AG09319 (cell line): Measurements from ENCODE around the gene PCDHA9.
"Not testable (repeated sequence)": the region's sequence is repeated elsewhere in the genome, so short reads cannot be mapped to it uniquely, and the experiment has no call there.

Experiments used
- DNase-seq: peaks from one replicate; pipeline ENCODE4 v3.0.0-alpha.2; 2010; ENCODE audit warnings: low read depth; ENCODE audit errors: extremely low read depth
- CTCF ChIP-seq: IDR thresholded peaks from 2 replicates; pipeline ENCODE4 v1.5.1; 2011; ENCODE audit warnings: low read depth, mild to moderate bottlenecking, inconsistent platforms, low read length, moderate library complexity

Gene PCDHA9

GRCh38 chr5:140870221-140871201 lies 22.3 kb downstream of the PCDHA9 start:
- no peak for TF ChIP-seq CTCF
- DNase-seq = no peak

GRCh38 chr5:140875085-140876065 lies 27.2 kb downstream of the PCDHA9 start, which contains the start of gene PCDHA12:
Gene PCDHA12, plus strand, starts transcription at chr5:140875308. Its CDS starts 165 bp downstream, at chr5:140875473.
- no peak for TF ChIP-seq CTCF
- DNase-seq = no peak

GRCh38 chr5:140876541-140877261 lies 28.5 kb downstream of the PCDHA9 start:
- not testable (repeated sequence) for DNase-seq

GRCh38 chr5:140877262-140877581 lies 29.0 kb downstream of the PCDHA9 start:
- TF ChIP-seq CTCF = no peak
- DNase-seq = no peak

GRCh38 chr5:140881889-140882590 lies 33.9 kb downstream of the PCDHA9 start, which contains the start of gene PCDHA13:
Gene PCDHA13, plus strand, starts transcription at chr5:140882124. Its CDS starts 145 bp downstream, at chr5:140882269.
- TF ChIP-seq CTCF = no peak
- DNase-seq = no peak

GRCh38 chr5:140882591-140882899 lies 34.4 kb downstream of the PCDHA9 start:
- TF ChIP-seq CTCF = no peak
- no peak for DNase-seq

GRCh38 chr5:140883373-140883772 lies 35.2 kb downstream of the PCDHA9 start:
- DNase-seq = no peak
- no peak for TF ChIP-seq CTCF
